ENCODE results near the gene NR3C2.

NR3C2 gene

DNA sequence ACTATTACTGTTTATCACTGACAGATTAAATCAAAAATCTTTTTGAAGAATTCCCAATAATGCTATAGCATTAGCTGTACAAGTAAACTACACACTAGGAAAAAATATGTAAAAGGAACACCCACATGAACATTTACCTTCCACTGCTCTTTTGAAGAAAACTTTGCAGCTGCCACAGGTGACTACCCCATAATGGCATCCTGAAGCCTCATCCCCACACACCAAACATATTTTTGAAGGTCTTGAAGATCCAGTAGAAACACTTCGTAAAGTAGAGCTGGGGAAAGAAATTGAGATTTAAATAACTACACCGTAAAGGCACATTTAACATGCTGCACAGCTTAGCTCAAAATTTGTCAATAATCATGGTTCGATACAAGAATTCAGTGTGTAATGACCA is 182.4 kb downstream of the NR3C2 start:
- no peak for DNase-seq (ENCODE audit: low spot score)

DNA sequence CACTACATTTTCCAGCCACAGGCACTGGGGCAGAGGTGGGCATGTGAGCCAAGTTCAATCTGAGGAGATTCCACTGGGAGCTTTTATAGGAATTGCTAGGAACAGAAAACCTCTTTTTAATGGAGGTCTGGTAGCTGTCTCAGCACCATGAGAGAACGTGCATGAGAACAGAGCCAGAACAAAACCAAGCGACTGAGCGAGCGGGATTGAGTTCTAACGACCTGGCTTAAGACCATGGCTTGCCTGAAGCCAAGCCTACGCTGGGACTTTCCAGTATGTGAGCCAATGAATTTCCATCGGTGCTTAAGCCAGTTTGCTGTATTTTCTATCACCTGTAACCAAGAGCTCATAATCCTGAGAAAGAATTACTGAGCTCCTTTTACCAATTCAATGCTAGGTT is 183.7 kb downstream of the NR3C2 start:
- DNase-seq (ENCODE audit: low spot score), result no peak

DNA sequence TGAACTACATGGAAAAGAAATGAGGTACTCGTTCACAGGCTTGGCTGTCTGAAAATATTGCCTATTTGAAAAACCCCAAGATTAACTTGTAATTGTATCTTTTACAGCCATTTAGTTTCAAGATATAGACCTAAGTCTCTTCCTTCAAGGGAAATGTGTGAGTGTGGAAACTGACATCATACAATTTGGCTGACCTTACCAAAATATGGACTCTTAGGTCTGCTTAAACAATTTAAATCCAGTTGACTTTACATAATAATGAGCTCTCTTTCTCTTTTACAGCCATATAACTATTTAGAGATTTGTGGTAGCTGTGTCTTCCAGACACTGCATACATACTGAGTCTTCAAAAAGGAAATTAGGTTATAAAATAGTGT is 186.9 kb downstream of the NR3C2 start:
- no peak for DNase-seq (ENCODE audit: low spot score)

DNA sequence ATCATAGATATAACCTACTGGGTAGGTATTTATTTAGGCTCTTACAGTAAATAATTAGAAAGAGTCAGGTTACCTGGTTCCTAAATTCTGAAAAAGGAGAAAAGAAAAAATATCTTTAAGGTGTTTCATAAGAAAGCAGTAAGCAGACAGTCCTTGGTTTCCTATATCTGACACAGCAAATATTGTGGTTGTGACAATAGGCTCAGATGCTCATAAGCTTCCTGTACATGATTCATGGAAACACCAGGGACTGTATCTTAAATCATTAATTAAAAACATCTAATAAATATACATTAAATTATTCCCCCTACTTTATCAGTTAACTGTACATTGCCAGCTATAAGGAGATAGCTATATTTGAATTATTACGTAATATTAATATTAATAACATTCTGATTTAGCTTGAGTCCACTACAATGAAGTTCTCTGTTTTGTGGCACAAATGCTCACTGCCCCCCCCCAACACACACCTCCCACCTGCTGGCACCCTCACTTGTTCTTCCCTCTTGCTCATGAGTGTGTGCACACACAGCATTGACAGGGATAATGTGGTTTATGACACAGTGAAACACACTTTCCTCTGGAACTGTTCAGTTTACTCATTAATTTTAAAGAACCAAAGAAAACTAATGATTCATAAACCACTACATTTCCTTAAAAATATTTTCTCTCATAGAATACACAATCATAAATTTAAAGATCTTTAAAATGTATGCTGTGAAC is 187.4 kb downstream of the NR3C2 start:
- no peak for DNase-seq (ENCODE audit: low spot score)

DNA sequence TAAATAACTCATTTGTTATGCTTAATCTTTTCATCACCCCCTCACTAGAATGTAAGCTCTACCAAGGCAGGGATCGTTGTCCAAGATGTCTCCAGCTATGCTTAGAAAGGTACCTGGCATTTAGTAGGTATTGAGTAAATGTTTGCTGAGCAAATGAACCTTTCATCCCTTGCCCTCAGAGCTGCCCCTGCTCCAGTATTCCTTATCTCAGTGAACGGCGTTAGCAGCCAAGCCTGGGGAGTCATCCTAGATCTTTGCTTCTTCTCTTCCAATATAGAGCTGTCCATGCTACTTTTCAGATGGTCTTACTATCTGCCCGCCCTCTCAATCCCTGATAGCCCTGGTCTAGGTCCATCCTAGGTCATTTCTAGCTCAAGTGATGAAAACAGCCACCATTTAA is 188.4 kb downstream of the NR3C2 start:
- no peak for DNase-seq (ENCODE audit: low spot score)

DNA sequence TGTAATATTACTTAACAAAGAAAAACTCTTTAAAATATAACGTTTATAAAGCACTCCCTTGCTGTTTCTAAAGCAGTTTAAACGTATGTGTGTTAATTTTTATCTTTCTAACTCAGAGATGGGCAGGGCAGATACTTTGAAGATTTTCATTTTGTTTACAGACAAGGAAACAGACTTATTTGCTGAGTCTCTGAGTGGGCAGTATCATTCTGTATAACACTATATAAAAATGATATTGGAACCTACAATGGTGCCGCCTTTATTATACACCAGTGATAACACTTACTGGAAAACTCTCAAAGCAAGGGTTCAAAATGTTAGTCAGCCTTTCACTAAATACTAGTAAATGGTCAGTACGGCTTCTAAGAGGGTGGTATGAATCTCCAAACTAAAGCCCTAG is 193.4 kb downstream of the NR3C2 start:
- no peak for DNase-seq (ENCODE audit: low spot score)

DNA sequence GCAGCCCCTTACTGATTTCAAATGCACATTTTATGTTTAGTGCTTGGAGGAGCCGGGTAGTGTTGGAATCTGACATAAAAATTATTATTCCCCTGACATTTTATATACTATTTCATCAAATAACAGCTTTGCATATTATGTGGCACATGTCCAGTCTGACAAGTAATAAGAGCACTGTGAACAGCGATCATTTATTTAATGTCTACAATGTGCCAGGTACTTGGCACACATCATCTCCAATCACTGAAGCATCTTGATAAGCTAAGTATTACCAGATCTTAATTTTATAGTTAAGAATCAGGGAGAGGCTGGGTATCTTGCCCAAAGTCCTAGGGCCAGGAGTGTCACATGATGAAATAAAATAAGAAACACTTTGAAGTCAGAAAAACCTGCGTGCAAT is 197.2 kb downstream of the NR3C2 start:
- no peak for DNase-seq (ENCODE audit: low spot score)

DNA sequence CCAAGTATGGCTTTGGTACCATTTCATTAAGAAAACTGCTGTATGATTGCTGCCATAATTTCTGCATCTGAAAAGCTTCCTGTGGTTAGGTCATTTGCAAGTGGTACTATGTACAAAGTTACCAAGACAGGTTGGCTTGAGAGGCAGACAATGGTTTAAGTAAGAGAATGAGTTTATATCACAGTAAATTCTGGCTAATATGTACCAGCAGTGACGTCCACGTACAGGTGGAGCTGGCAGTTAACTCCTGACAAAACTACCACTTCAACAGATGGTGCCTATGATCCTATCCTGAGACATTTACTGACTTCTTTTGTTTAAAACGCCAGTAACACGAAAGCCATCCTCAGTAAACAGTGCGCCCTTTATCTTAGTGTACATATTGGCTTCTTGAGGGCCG is 198.4 kb downstream of the NR3C2 start:
- DNase-seq (ENCODE audit: low spot score), result no peak

DNA sequence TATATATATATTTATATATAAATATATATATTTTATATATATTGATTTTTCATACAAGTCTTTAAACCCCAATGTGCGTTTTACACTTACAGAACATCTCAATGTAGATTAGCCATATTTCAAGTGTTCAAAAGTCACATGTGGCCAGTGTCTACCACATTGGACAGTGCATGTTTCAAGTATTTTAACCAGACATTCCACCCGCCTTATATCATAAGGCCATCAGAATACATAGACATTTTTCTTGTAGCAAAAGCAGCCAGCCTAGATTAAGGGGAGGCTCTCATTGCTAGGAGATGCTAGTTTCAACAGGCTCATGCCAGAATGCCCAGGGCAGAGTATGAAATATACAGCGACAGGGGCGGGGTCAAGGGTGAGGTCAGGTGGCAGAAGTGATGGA is 202.0 kb downstream of the NR3C2 start:
- DNase-seq (ENCODE audit: low spot score), result no peak

DNA sequence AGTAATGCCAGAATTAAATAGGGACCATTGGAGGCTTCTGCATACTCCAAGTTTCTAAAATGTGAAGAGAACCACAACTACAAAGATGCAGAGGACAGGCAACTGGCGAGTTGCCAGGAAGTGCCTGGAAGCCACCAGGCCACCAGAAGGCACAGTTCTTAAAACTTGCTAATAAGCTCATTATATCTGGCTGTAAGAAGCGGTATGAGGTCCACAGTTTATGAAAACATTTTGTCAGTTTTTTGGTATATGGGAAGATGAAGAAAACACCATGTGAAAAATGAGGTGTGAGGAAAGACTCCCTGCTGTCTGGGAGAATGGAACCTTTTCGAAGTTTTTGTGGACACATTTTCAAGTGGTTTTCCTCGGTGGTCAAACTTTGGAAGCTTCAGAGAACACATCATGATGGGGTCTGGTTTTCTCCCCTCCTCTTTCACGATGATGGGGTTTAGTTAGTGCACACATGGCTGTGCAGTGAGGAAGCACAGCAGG is 202.7 kb downstream of the NR3C2 start:
- no peak for DNase-seq (ENCODE audit: low spot score)

DNA sequence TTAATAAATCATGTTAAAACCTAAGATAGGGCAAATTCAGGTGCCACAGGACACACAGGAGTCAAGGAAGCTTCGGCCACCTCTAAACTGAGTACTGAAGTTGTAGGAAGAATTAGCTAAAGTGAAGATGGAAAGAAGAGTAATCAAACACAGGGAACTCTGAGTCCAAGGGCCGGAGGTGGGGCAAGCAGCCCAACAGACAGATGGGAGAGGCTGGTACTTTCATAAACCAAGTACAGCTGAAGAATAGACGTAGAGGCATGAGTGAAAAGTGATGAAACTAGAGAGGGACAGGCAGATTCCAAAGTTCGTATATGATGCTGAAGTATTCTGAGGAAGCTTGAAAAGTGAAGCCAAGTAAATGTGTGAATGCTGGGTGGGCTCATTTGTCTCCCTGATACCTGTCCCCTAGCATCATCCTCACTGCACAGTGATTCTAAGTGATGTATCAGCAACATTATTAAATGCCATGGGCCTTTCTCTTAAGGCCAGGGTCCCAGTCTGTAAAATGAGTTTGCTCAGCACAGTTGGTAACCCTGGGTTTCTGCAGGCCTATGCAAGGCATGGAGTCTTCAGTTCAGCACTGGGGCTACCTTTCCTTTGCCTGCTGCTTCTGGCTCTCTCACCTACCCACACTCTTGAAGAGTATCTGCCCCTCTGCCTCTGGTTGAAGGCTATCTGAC is 203.3 kb downstream of the NR3C2 start:
- DNase-seq (ENCODE audit: low spot score), result no peak

DNA sequence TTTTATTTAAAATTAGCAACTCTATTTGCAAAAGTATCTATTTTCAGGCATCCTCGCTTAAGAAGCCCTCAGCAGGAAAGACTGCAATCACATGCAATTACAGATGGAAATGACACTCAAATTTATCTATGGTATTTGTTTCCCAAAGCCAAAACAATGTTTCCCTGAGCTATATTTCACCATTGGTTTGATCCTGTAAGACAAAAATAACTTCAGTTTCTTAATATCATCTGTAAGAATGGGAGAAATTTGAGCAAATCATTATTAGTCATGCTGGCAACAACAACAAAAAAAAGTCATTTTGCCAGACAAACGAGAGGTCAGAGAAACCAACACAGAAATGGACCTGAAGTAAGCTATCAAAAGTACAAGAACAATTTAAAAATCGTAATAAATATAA is 204.1 kb downstream of the NR3C2 start:
- no peak for DNase-seq (ENCODE audit: low spot score)

DNA sequence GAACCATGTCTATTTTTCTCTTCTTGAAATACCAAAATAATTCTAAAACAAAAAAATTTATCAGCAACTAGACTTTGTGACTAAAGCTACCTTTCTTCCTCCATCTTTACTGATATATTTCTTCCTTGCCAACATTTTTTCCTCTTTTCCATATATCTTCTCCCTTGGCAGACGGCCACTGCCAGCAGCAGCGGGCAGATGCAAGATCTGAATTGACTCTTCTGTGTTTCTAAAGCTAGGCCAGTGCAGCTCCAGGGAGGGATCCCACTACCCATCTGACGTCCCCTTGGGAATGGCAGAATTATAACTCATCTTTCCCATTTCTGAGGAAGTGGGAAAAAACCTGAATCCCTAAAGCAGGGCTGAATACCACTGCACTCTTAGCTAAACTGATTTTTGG is 206.4 kb downstream of the NR3C2 start:
- no peak for DNase-seq (ENCODE audit: low spot score)

DNA sequence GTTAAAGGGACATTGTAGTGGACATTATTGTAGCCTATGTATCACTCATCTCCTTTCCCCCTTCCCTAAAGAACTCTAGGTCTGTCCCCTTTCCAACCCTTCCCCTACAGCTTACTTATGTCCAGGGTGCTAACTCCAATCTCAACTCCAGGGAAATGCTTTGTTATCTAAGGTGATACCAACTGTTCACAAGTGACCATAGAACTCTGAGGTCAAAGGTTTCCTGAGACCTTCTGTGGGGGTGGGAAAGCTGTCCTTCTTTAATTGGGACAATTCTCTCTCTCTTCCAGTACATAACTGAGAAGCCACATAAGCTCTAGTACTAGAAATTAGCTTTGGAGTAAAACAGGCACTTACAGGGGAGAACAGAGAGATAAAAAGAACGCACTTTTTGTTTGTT is 212.4 kb downstream of the NR3C2 start:
- DNase-seq (ENCODE audit: low spot score), result no peak

DNA sequence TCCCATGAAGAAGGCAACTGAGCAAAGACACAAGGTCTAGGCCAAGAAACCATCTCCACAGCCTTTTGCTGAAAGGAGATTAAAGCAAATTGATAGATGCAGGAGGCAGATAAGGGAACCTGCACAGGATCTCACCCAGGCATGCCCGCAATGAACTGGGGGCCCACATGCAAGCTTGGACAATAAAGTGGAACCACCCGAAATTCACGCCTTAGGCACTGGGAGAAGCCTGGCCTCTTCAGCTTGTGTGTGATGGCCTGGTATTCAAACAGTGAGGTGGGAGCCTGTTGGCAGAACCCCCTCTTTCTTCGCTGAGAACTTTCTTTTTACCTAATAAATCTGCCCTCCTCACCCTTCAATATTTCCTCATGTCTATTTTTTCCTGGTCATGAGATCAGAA is 213.2 kb downstream of the NR3C2 start:
- no peak for DNase-seq (ENCODE audit: low spot score)

DNA sequence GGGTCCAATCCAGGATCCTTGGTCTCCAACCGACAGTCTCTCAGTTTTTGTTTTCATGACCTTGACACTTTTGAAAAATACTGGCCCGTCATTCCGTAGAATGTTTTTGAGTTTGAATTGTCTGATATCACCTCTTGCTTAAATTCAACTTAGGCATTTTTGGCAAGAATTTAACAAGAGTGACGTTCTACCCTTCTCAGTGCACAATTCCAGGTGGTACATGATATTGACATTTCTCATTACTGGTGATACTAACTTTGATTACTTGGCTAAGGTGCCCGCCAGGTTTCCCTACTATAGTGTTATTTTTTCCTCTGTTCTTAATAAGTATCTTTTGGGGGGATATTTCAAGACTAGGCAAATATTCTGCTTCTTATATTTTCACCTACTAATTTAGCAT is 215.1 kb downstream of the NR3C2 start:
- DNase-seq (ENCODE audit: low spot score), result no peak

DNA sequence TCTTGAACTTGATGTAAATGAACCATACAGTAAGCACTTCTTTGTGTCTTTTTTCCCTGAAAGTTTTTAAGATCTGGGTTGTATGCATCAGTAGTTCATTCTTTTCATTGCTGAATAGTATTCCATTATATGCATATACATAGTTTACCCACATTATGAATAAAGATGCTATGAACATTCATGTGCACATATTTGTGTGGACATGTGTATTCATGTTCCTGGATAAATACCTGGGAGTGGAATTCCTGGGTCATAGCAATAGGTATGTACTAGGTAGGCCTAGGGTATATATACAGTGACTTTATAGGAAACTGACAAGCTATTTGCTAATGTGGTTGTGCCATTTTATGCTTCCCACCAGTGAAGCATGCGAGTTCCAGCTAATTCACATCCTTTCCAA is 215.9 kb downstream of the NR3C2 start:
- DNase-seq (ENCODE audit: low spot score), result no peak

DNA sequence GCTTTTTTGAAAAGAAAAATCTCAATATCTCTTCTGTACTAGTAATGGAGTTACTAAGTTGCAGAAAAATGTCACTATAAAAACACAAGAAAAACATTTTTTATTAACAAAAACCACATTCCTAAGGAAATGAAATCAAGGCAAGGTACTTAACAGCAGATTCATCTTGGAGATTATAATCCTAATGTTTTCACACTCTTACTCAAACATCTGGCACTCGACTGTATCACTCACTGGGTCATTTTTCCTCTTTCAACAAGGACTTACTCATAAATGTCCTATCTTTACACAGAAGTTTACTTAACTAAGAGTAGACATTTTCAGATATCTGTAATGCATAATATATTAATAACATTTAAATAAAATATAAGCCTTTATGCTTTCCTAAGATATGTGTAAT is 216.6 kb downstream of the NR3C2 start:
- no peak for DNase-seq (ENCODE audit: low spot score)

DNA sequence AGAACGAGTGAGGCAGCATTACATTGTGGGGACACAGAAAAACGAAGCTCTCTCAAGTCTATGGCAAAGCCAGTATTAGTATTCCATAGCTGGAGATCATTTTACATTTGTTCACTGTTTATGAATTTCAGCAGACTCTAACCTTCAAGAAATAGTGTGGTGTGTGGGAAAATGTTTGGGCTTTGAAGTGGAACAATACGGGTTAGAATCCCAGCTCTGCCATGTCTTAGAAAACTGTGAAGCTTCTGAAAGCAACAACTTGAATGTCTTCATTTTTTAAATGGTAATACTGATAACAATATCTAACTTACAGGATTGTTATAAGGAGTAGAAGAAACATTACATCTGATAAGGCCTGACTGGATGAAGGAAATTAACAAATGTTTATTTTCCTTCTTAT is 217.7 kb downstream of the NR3C2 start:
- no peak for DNase-seq (ENCODE audit: low spot score)

DNA sequence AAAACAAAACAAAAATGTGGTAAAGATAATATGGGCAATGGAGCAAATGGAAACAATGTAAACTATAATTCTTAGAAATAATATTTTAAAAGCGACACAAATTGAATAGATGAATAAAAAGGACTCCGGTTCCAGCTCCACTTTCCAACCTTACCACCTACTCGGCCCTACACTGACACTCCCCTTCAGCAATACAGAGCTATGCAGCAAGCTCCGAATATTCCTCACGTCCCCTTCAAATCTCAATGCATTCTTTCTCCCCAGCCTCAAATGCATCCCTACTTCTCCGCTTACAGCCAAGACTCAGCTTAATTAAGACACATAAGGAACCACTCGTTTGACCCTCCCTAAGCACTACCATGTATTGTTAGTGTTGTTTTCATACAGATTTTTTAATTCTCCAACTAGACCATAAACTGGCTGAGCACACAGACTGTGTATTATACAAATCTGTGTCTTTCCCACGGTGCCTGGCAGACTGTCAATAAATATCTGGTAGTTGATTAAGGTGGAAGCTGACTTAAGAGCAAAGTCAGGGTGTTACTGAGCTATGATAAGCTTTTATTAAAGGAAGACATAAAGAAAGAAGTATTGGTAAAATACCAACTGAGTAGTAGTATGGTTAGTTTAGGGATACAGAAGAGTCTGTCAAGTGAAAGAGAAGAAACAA is 219.1 kb downstream of the NR3C2 start:
- DNase-seq (ENCODE audit: low spot score), result no peak

DNA sequence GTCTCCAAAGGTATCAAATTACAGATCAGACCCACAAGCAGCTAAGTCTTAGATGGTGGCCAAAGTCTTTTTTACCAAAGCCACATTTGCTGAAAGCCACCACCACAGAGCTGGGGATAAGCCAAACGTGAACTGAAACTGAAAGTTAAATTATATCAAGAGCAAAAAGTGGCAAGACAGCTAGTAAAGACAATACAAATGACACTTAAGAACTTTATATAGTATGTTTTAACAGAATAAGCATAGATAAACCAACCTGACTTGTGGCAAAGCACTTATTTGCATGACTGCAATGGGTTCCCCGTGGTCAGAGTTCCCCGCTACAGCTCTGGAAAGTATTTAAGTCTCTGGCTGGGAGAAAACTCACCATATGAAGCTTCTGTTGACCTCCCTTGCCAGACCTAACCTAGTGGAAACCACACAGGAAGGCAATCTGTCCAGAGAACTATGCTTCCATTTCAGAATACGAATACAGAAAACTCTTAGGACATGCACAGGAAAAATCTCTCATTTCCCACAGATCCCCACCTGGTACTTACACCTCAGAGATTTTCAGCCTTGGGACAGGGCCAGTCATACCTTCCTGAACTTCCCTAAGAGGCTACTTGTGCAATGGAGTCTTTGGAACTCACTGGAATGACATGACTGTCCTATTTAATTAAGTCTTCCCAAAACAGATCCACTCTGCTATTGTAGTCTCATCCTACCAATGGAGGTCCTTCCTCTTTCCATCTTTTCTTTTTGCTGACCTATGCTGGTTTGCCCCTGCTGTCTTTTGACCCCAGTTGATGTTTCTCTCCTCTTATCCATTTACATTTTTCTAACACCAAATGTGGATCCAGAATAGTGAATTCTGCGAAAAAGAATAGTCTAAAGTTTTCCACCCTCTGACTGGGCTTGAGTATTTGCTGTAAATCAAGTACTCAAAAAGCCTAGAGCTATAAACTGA is 225.1 kb downstream of the NR3C2 start:
- DNase-seq (ENCODE audit: low spot score), result no peak

DNA sequence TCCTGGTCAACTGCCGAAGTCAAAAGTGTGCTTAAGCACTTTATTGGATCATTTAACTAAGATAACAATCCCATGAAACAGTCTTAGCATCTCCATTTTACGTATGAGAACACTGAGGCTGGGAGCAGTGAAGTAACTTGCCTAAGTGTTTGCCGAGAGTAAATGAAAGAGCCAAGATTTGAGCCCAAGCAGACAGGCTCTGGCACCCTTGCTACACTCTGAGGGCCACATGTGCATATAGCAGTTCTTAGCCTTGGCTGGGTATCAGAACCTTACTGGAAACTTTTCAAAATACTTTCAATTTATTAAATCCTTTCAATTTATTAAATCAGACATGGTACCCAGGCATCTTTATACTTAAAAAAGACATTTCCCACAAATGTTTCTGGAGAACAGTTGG is 225.9 kb downstream of the NR3C2 start:
- DNase-seq (ENCODE audit: low spot score), result no peak

All from hematopoietic multipotent progenitor cell treated with erythropoietin and hydrocortisone succinate and interleukin-3 and kit ligand, for 17 days (in vitro differentiated cells).